Measurements from ENCODE around the gene AP3M1. TPM values are rescaled to one million over a fixed set of nuclear protein-coding genes. Genes with fewer than 3 reads are reported as not detected.
A peak's percentile ranks its signal among the peaks of the same experiment; 100 is the strongest.

AP3M1 gene
- total RNA-seq, 1 donor from 2014 or later, result 58.3 TPM

DNA sequence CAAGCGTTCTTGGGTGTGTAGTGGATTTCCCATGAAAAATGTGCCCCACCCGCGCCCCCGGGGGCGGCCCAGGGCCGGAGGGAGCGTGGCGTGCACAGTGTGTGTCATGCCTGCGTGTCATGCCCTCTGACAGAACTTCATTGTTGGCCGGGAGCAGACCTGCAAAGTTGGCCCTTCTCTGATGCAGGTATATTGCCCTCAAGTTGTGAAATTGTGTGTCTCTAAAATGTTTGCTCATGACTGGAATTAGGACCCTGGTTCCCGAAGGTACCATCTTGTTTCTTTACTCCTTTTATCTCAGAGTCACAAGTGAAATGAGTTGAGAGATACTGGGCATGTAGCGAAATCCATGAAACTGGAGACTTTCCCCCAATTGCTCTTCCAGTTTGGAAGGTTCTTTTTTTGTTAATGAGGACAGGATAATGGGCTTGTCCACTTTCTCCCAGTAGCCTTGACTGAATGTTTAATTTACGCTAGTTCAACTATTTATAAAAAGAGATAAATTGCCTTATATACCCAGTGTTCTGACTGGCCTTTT is 26.6 kb upstream of the AP3M1 start:
- TF ChIP-seq, protein P1, sequence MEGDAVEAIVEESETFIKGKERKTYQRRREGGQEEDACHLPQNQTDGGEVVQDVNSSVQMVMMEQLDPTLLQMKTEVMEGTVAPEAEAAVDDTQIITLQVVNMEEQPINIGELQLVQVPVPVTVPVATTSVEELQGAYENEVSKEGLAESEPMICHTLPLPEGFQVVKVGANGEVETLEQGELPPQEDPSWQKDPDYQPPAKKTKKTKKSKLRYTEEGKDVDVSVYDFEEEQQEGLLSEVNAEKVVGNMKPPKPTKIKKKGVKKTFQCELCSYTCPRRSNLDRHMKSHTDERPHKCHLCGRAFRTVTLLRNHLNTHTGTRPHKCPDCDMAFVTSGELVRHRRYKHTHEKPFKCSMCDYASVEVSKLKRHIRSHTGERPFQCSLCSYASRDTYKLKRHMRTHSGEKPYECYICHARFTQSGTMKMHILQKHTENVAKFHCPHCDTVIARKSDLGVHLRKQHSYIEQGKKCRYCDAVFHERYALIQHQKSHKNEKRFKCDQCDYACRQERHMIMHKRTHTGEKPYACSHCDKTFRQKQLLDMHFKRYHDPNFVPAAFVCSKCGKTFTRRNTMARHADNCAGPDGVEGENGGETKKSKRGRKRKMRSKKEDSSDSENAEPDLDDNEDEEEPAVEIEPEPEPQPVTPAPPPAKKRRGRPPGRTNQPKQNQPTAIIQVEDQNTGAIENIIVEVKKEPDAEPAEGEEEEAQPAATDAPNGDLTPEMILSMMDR (IDR thresholded peaks at IDR 0.05), result no peak
- TF ChIP-seq EZH2phosphoT487 (IDR thresholded peaks at IDR 0.05), result no peak
- no peak for TF ChIP-seq EZH2 (IDR thresholded peaks at IDR 0.05)
- Histone ChIP-seq H3K4me3 (peak overlapping the region; percentile 62), H3K9ac (peak overlapping the region; percentile 61), H3K4me2 (peak overlapping the region; percentile 86), H3K27me3 (no peaks in the 10 kb centered on the region), H2AFZ (replicated peaks) (peak overlapping the region; percentile 85), H3K4me1 (peaks cover 15% of the 10 kb centered on the region), H3K79me2 (ENCODE audit: low read depth) (peaks cover 46% of the 10 kb centered on the region), H3K36me3 (no peaks in the 10 kb centered on the region), H4K20me1 (ENCODE audit: low read depth) (no peaks in the 10 kb centered on the region), H3K9me3 (ENCODE audit: low read depth) (no peaks in the 10 kb centered on the region), H3K27ac (no peak overlapping the region), H3F3A (ENCODE audit: low read depth) (peaks cover 24% of the 10 kb centered on the region)
- no peak for DNase-seq (ENCODE audit: low spot score)
- Mint-ChIP-seq H3K4me3 (peak overlapping the region; percentile 92), H3K27ac (no peak overlapping the region), H3K4me1 (peaks cover 11% of the 10 kb centered on the region), H3K36me3 (no peaks in the 10 kb centered on the region), H3K27me3 (ENCODE audit: insufficient read depth, low read depth) (peaks cover 4% of the 10 kb centered on the region), H3K9me3 (no peaks in the 10 kb centered on the region)

DNA sequence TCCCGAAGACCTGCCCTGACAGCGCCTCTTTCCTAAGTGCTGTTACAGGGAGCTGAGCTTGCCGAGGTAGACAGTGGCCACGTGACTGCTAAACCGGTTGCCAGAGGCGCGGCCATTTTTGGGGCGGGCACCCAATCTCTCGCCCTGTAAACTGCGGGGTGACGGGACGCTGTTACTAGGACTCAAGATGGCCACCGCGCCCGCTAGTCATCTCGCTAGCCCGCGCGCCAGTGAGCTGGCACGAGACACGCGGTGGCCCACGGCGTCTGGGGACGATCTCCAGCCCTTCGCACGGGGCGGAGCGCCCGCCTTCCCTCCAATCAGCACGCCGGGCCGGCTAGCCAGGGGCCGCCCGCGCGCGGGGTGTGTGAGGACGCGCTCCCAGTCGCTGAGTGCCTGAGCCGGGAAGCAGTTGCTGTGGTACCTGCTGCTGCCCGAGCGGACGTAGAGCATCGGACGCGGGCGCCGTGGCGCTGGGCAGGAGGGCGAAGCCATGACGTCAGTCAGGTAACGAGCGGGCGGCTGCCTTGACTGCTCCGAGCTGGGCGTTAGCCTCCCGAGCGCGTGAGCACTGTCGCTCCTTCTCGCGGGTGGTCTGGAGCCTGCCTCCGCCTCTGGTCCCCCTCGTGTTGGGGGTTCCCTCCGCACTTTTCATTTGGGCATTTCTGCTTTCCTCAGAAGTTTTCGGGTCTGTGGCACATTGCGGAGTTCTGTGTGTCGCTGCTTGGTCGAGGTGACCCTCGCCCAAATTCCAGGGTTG is 25.9 kb upstream of the AP3M1 start:
- H3K9ac ChIP-seq, result peak overlapping the region; percentile 61
- H3K9me3 ChIP-seq (ENCODE audit: low read depth), result no peaks in the 10 kb centered on the region
- H3K9me3 Mint-ChIP-seq, result no peaks in the 10 kb centered on the region
- H3K4me1 Mint-ChIP-seq, result peaks cover 11% of the 10 kb centered on the region
- no peaks in the 10 kb centered on the region for H4K20me1 ChIP-seq (ENCODE audit: low read depth)
- H3K4me3 ChIP-seq, result peak overlapping the region; percentile 62
- H3K79me2 ChIP-seq (ENCODE audit: low read depth), result peaks cover 39% of the 10 kb centered on the region
- H3K27me3 Mint-ChIP-seq (ENCODE audit: insufficient read depth, low read depth), result peaks cover 4% of the 10 kb centered on the region
- H3K4me3 Mint-ChIP-seq, result peak overlapping the region; percentile 92
- peak overlapping the region; percentile 37 for H3K27ac Mint-ChIP-seq
- H3K4me2 ChIP-seq, result peak overlapping the region; percentile 86
- TF ChIP-seq EZH2 (IDR thresholded peaks at IDR 0.05), result no peak
- TF ChIP-seq, protein P1 (IDR thresholded peaks at IDR 0.05), result no peak
- no peak for TF ChIP-seq EZH2phosphoT487 (IDR thresholded peaks at IDR 0.05)
- peak overlapping the region; percentile 85 for H2AFZ ChIP-seq (replicated peaks)
- no peaks in the 10 kb centered on the region for H3K36me3 ChIP-seq
- no peaks in the 10 kb centered on the region for H3K36me3 Mint-ChIP-seq
- H3K4me1 ChIP-seq, result peaks cover 15% of the 10 kb centered on the region
- peak; percentile 94 for DNase-seq (ENCODE audit: low spot score)
- no peaks in the 10 kb centered on the region for H3K27me3 ChIP-seq
- H3F3A ChIP-seq (ENCODE audit: low read depth), result peaks cover 24% of the 10 kb centered on the region
- peak overlapping the region; percentile 85 for H3K27ac ChIP-seq

DNA sequence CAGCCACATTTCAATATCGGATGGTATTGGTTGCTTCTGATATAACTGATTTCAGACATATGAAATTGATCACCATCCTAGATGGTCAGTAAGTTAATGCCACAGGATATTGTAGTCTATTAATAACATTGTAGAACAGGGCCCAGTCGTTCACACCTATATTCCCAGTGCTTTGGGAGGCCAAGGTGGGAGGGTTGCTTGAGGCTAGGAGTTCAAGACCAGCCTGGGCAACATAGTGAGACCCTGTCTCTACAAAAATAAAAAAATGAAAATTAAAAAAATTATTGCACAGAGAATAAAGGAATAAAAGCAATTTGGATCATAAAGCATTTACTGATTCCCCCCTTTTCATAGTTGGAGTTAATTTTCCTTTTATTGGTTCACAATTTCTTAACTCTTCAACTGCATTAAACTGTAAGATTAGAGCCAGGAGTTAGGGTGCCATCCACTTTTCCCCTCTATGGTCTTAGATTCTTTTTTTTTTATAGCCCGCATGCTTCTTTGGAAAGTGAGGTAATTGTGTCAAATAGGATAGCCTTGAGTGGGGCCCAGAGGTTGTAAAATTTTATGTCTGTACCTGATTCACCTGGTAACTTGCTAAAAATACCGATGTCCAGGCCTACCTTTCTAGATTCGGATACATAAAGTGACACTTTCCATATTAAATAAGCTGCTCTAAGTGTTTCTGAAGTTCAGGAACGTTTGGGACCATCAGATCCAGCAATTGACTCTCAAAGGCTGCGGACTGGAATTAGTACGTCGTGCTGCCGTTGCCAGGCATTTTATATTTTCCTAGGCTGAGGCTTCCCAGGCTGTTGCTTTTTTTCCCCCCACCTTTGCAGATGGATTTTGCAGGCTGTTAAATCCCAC is 25.1 kb upstream of the AP3M1 start:
- no peaks in the 10 kb centered on the region for H3K27me3 ChIP-seq
- H4K20me1 ChIP-seq (ENCODE audit: low read depth), result no peaks in the 10 kb centered on the region
- H3K4me1 Mint-ChIP-seq, result peaks cover 11% of the 10 kb centered on the region
- peak overlapping the region; percentile 85 for H2AFZ ChIP-seq (replicated peaks)
- TF ChIP-seq EZH2 (IDR thresholded peaks at IDR 0.05) (no peak), EZH2phosphoT487 (IDR thresholded peaks at IDR 0.05) (no peak)
- TF ChIP-seq, protein P1 (IDR thresholded peaks at IDR 0.05), result no peak
- no peaks in the 10 kb centered on the region for H3K36me3 Mint-ChIP-seq
- H3K4me3 ChIP-seq, result peak overlapping the region; percentile 62
- H3K27ac Mint-ChIP-seq, result peak overlapping the region; percentile 37
- H3K27ac ChIP-seq, result peak overlapping the region; percentile 85
- peaks cover 15% of the 10 kb centered on the region for H3K4me1 ChIP-seq
- peaks cover 4% of the 10 kb centered on the region for H3K27me3 Mint-ChIP-seq (ENCODE audit: insufficient read depth, low read depth)
- H3K9me3 Mint-ChIP-seq, result no peaks in the 10 kb centered on the region
- no peaks in the 10 kb centered on the region for H3K9me3 ChIP-seq (ENCODE audit: low read depth)
- H3K4me2 ChIP-seq, result peak overlapping the region; percentile 86
- H3K9ac ChIP-seq, result peak overlapping the region; percentile 61
- peaks cover 31% of the 10 kb centered on the region for H3K79me2 ChIP-seq (ENCODE audit: low read depth)
- no peak for DNase-seq (ENCODE audit: low spot score)
- H3F3A ChIP-seq (ENCODE audit: low read depth), result peaks cover 24% of the 10 kb centered on the region
- H3K36me3 ChIP-seq, result no peaks in the 10 kb centered on the region
- peak overlapping the region; percentile 92 for H3K4me3 Mint-ChIP-seq

Data from neural progenitor cell (in vitro differentiated cells).